K562 treated with DMSO at 1 percent for 4 hours (cell line): ENCODE data around the gene NEDD9. TPM values are rescaled to one million over a fixed set of nuclear protein-coding genes. Genes with fewer than 3 reads are reported as not detected.

Experiments
- total RNA-seq: library from RNA; unstranded; fragments of 300-600 nt; gene quantifications from 2 replicates; pipeline ENCODE4 v1.2.3, GENCODE V29; 2022; ENCODE audit not compliant: insufficient read depth

NEDD9 gene, protein sequence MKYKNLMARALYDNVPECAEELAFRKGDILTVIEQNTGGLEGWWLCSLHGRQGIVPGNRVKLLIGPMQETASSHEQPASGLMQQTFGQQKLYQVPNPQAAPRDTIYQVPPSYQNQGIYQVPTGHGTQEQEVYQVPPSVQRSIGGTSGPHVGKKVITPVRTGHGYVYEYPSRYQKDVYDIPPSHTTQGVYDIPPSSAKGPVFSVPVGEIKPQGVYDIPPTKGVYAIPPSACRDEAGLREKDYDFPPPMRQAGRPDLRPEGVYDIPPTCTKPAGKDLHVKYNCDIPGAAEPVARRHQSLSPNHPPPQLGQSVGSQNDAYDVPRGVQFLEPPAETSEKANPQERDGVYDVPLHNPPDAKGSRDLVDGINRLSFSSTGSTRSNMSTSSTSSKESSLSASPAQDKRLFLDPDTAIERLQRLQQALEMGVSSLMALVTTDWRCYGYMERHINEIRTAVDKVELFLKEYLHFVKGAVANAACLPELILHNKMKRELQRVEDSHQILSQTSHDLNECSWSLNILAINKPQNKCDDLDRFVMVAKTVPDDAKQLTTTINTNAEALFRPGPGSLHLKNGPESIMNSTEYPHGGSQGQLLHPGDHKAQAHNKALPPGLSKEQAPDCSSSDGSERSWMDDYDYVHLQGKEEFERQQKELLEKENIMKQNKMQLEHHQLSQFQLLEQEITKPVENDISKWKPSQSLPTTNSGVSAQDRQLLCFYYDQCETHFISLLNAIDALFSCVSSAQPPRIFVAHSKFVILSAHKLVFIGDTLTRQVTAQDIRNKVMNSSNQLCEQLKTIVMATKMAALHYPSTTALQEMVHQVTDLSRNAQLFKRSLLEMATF
- 0.56 and 1.2 TPM in 2 replicates for total RNA-seq

DNA sequence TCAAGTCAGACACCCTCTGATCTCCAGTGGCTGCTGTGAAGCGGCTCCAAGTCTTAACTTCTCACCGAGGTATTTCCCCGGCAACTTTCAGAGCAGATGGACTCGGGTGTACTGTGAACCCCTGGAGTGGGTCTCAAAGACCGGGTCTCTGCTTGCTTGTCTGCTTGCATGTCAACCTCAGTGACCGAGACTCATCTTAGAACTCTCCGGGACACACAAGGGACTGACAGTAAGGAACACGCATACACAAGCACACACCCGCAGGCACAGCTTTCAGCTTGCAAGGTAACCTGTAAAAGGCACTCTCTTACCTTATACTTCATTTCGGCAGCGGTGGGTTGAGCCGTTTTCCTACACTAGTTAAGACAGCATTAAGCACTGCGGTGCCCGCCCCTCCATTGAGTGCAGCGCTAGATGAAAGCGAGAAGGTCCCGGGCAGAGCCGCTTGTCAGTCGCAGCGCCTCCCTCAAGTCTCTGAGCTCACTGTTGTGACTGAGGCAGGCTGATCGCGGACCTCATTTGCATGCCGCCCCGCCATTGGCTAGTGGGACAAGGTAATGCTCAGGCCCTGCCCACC, at the start of gene NEDD9:
Gene NEDD9 (minus strand): TSS at position 476 of the 577 bp plus-strand sequence. CDS start 153 bp downstream, at position 323.

Other genes starting within 250 kb of the NEDD9 start
- gene ELOVL2, start 188.4 kb downstream of the NEDD9 start, total RNA-seq, result 0.23 TPM in 1 of 2 replicates, not detected in the other
- 10.7 and 11.9 TPM in 2 replicates for gene SMIM13, start 138.8 kb downstream of the NEDD9 start, total RNA-seq
- gene ERVFRD-1, start 120.9 kb downstream of the NEDD9 start, total RNA-seq, result 1.3 and 1.5 TPM in 2 replicates